Activated CD4-positive, alpha-beta T cell treated with anti-CD3 and anti-CD28 coated beads, Interleukin-2, amount 50 U/mL, for 4 hours (primary cell): ENCODE data around the gene GTPBP8.
"Not testable (repeated sequence)": the region's sequence is repeated elsewhere in the genome, so short reads cannot be mapped to it uniquely, and the experiment has no call there.

Source experiments
- DNase-seq, 2 experiments: peaks; one replicate each; pipeline ENCODE4 v3.0.0-alpha.2; 2020

The GTPBP8 gene

DNA sequence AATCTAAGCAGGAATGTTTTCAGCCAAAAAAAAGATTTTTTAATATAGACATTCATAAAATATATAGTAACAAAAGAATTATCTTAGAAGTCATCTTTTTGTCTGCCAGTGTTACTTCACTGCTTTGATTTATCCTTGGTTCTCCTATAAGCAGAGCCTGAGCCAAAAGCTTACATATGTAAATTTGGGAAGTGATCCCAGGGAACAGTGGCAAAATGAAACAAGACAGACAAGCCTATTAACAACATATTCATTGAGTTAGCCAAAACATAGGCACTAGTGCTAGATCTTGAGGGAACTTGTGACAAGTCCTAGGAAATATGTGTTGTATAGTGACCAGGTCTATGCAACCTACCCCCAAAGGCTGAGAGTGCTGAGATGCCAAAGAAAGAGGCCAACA is 11.3 kb downstream of the GTPBP8 start:
- DNase-seq, result no peak

DNA sequence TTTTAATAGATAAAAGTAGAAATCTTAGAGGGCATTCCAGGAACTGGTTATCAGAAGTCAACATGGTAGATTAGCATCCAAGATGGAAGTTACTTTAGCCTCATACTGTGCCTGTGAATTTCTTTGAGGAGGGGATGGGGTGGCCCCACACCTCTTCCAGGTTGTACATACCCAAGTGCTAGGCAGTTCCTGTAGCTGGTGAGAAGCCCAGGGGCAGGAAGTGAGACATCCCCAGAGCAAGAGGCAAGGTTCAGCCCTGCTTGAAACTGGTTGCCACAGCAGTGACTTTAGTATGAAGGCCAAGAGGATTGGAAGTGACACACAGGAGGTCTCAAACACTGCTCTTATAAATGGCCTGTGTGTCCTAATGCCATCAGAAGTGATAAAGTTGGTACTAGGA is 11.9 kb downstream of the GTPBP8 start:
- peak; percentile 35 to 40 for DNase-seq

DNA sequence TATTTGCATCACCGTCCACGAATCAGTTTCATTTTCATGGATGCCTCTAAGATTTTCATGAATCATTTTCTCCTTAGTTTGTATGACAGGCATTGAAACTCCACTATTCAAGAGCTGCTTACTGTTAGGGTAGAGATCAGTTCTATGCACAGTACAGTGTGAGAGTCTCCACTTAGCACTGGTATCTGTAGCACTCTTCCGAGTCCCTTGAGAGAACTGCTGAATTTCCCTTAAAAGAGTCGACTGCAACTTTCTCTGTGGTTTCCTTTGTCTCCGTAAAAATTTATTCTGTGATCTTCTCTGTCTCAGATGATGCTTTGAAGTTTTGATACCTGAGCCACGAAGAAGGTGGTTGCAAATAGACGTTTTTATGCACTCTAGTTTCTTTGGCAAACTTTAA is 14.8 kb downstream of the GTPBP8 start:
- DNase-seq, result no peak

DNA sequence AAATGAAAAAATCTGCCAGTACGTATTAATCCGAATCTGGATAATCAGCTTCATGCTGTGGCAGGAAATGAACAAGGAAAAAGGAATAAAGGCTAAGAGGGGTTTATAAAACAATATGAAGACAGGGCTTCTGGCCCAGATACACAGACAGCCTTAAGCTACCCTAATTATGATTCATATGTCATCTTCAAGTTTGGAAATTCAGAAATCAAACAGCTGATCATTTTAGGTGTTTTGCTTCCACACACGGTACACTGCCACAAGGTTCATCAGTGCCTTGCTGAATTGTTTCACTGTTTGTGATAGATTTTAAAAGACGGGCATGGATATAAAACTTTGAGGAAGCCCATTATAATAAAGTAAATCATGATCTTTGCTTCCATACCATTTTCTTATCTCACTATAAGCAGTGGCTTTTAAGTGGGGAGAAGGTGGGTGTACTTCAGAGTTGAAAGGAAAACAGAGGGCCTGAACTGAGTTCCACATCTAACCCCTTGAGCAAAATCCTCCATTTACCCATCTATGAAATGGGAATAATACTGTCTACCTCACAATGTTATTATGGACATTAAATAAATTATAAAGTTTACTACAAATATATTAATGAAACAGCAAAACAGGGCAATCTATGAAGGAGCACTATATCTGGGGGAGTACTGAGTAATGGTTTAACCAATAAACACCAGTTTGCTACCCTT is 15.7 kb downstream of the GTPBP8 start:
- DNase-seq, result no peak

DNA sequence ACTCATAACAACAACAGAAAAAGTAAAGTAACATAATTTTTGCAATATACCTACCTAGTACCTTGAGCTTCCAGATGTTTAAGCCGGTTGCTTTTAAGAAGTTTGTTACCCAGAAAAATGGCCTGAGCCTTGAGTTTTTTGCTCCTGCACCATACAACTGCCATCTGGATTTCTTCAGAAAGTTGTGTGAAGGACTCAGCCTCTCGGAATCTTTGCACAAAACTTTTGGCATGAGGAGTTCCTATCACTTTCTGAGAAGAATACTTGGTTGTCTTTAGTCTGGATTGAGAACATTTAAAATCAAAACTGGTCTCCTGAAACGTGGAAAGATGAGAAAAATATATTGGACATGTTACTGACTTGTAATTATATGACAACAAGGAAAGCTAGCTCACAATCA is 17.3 kb downstream of the GTPBP8 start:
- no peak for DNase-seq

DNA sequence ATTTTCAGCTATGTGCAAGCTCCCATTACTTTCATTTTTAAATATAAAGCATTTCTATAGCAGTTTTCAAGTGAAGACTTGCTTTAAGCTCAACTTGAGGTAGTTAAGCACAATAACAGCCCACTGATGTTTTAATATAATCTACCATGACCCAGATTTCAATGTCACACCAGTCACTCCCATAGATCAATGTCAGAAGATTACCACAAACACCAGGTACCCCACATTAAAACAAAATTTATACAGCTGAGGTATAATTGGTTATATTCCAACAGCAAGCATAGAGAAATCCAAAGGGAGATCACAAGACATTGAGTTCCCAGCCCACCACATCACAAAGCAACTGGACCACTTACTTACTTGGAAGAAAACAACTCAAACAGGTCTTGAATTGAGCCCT is 22.8 kb downstream of the GTPBP8 start:
- DNase-seq, result no peak

DNA sequence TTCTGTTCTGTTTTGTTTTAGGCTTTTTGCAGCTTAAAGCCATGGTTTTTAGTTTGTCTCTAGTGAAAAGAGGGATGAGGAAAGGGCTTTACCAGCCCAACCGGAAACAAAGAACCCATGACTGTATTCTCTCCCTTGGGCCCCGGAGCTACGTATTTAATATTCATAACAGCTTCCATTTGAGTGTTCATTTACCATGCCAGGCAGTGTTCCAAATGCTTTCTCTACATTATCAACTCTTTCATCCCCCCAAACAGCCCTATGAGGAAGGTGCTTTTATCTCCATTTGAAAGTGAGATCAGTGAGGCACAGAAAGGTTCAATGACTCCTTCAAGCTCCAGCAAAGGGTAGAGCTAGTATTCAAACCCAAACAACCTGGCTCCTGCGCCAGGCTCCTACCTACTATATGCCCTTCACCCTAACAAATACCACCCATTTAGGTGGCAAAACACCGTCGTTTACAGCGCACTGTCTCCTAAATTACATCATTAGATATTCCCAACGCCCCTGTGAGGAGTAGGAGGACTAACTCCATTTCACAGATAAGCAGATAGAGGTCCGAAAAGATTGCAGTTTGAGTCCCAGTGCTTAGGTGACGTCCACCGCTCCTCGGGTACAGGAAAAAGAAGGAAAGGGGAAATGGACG is 27.9 kb downstream of the GTPBP8 start:
- DNase-seq, result no peak

DNA sequence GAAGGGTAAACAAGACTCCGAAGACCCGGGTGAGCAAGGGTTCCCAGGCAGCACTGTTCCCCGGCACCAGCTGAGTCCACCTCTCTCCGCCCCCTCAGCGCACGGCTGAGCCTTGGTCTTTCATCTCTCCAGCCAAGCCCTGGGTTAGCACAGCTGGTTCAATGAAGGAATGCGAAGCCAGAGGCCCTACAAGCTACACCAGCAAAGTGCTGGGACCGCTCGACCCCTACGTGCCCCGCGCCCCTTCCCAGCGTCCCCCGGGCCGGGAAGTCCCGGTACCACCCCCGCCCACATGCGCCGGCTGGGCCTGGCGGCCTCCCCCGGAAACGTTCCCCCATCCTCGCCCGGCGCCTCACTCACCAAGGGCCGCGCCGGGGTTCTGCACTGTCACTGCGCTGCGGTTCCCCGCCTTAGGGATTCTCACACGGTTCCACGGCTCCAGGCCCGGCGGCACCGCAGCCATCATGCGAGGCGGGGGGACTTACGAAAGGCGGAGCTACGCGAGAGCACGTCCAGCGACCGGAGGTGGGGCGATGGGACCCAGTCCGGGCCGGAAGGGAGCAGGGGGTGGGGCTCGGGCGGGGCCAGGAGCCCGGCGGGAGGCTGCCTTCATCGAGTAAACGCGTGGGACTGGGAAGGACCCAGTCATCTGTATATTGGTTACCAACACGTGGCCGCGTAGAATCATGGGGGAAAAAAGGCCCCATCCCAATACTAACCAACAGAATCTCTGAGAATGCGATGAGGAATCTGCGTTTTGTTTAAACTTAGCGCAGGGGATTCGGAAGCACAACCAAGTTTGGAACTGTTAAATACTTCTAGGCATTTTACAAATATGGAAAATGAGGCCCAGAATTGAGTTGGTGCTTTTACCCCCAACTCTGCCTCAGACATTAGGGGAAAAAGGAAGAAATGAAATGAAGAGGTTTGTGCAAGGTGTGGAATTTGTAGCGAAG is 28.7 kb downstream of the GTPBP8 start:
- peak; percentile 83 to 87 for DNase-seq

DNA sequence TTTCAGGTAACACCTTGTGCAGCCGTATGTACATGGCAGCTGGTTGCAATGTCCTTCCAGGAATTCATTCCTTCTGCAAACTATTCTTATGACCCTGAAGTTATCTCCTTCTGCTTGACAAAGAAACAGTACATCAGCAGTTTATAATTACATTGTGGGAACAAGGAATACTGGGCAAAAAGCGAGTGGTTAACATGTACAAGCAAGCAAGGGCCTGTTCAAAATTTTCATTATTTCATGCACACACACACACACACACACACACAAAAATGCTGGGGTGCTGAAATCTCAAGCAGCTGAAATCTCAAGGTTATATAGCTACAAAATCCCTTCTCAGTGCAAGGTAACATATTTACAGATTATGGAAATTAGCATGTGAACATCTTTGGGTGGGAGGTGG is 30.7 kb downstream of the GTPBP8 start:
- no peak for DNase-seq

DNA sequence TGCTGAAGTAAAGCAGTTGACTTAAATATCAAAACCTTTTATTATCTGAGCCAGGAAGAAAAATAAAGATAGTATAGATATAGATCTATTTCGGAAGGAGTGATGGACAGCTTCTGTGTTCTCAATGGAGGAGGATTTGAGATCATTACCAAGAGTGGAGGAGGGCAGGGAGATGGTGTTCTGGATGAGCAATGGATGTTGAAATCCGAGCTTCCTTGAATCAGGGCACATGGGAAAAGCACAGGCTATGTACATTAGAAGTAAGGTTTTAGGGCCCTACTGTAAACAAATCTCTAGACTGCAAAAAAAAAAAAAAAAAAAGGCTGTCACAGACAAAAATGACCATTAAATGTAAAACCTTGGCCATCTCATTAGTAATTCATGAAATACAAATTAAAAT is 43.2 kb downstream of the GTPBP8 start:
- DNase-seq, result no peak

DNA sequence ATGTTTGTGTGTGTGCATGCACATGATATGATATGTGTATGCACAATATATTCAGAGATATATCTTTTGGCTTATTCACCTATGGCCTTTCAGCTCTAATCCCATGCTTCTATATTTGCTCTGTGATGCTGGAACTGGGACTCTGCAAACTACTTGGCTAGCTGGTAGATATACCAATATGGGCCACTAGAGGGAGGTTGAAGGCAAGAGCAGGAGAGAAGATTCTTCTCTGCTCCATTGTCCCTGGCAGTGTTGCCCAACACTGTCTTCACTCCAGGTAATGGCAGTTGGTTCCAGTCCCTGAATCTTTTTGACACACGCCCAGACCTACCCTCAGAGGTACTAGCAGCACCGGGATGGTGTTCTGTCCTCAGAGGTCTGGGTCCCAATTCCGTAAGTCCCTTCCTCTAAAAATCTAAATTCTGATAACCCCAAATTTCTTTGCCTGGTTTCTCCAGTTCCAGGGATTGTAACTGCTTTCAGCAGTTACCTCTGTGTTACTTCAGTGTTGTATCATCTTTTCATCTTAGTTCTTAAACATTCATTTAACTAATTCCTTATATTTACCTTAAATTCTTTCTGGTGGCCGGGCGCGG is 44.7 kb downstream of the GTPBP8 start:
- DNase-seq, result peak in 1 of 2 experiments; percentile 25

DNA sequence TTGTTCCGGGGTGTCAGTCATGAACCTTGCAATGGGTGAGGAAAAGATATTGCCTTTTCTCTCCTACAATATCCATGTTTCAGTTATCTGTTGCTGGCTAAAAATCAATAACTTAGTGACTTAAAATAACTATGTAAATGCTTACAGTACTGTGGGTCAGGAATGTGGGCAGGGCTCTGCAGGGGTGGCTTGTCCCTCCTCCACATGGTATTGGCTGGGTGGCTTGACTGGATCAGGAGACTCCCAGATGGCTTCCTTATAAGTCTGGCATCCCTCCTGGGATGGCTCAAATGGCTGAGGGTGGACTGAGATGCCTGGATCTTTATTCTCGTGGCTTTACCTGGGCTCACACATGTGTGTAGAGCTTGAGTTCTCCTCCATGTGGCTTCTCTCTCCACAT is 47.5 kb downstream of the GTPBP8 start:
- no peak for DNase-seq

DNA sequence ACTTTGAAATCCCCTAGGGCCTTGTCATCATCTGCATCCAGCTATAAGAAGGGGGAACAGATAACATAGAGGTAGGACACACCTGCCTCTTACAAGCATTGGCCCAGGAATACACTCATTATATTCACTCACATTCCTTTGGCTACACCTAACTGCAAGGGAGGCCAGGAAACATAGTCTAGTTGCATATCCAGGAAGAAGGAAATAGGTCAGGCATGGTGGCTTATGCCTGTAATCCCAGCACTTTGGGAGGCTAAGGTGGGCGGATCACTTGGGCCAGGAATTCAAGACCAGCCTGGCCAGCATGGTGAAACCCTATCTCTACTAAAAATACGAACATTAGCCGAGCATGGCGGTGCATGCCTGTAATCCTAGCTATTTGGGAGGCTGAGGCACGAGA is 48.8 kb downstream of the GTPBP8 start:
- DNase-seq, result no peak

DNA sequence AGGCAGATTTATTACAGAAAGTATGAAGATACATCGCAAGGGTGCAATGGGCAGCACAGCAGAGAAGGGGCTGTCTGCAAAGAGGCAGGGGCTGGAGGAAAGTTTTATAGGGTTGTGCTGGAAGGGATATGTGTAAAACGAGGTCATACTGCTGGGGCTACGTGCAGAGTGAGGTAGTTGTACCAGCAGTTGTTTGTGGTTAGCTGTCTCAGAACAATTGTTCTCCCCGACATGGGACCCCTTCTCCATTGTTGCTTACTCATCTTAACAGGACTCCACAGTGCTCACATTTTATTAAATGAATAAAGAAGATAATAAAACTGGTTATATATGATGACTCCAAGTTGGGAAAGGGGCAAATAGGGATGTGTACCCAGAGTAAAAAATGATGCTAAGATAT is 49.4 kb downstream of the GTPBP8 start:
- DNase-seq, result no peak

DNA sequence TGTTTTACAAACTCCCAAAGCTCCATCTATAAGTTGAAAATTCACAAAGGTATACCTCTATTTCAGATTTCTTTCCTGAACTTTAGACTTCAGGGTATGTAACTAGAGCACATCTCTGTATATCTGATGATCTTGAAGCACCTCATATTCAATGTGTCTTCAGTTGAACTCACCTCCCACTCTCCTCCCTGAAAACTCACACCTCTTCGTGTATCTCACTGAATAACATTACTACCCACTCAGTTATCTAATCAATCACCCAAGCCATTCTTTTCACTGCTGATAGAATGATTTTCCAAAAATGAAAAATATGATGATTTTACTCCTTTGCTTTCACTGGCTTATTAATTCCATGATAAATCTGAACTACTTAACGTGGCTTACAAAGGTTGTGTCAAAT is 52.9 kb downstream of the GTPBP8 start:
- no peak for DNase-seq

DNA sequence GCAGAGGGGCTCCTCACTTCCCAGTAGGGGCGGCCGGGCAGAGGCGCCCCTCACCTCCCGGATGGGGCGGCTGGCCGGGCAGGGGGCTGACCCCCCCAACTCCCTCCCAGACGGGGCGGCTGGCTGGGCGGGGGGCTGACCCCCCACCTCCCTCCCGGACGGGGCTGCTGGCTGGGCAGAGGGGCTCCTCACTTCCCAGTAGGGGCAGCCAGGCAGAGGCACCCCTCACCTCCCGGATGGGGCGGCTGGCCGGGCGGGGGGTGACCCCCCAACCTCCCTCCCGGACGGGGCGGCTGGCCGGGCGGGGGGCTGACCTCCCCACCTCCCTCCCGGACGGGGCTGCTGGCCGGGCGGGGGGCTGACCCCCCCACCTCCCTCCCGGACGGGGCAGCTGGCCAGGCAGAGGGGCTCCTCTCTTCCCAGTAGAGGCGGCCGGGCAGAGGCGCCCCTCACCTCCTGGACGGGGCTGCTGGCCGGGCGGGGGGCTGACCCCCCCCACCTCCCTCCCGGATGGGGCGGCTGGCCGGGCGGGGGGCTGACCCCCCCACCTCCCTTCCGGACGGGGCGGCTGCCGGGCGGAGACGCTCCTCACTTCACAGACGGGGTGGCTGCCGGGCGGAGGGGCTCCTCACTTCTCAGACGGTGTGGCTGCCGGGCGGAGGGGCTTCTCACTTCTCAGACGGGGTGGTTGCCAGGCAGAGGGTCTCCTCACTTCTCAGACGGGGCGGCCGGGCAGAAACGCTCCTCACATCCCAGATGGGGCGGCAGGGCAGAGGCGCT is 55.6 kb downstream of the GTPBP8 start:
- DNase-seq, result not testable (repeated sequence)

DNA sequence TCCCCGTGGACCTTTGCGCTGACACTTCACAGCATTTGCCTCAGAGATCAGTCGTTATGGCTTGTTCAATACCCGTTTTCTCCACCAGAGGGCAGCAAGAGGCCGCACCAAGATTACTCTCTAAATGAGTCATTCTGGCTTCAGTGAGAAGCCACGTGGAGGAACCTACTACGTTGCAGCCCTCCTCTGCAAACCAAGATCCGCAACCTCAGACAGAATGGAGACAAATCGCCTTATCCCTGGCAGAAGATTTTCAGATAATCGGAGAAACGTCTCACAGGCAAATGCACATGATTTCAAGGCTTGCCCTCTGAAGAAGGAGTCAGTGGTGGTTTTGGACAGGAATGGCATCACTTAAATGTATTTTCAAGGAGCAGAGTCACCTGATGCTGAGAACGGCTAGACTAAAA is 60.5 kb downstream of the GTPBP8 start:
- DNase-seq, result peak; percentile 86 to 91
